OCI-LY3 (cell line): Measurements from ENCODE around the gene ILF2.

Source experiments
- H2AFZ ChIP-seq: fragments of 200-600, 300-600 bp; shearing (Covaris generic); 2 replicates; pipeline ENCODE4 v1.6.0; 2014; ENCODE audit warnings: antibody characterized with exemption, low read depth, low read length
- H3K27ac ChIP-seq: fragments of 200-600, 300-600 bp; sonication (generic); 2 replicates; pipeline ENCODE4 v1.5.1; 2014; ENCODE audit warnings: mild to moderate bottlenecking, low read length, moderate library complexity, mixed read lengths
- H3K27me3 ChIP-seq: fragments of 200-600, 300-600 bp; sonication (generic); 2 replicates; pipeline ENCODE4 v1.6.1; 2014; ENCODE audit warnings: low read depth, low read length, mixed read lengths
- H3K36me3 ChIP-seq: fragments of 200-600, 300-600 bp; sonication (generic); replicated peaks from 2 replicates; pipeline ENCODE3; 2014; ENCODE audit warnings: low read depth, low read length, mixed read lengths
- H3K4me1 ChIP-seq: fragments of 300-600, 200-600 bp; sonication (generic); 2 replicates; pipeline ENCODE4 v1.6.1; 2014; ENCODE audit warnings: low read length, mixed read lengths
- H3K4me2 ChIP-seq: fragments of 200-600, 300-600 bp; sonication (generic); 2 replicates; pipeline ENCODE4 v1.6.1; 2014; ENCODE audit warnings: low read length, mixed read lengths
- H3K4me3 ChIP-seq: fragments of 300-600, 200-600 bp; sonication (generic); 2 replicates; pipeline ENCODE4 v1.5.1; 2014; ENCODE audit warnings: antibody characterized with exemption, mild to moderate bottlenecking, low read length, moderate library complexity
- H3K79me2 ChIP-seq: fragments of 300-600, 200-600 bp; shearing (Covaris generic); 2 replicates; pipeline ENCODE4 v1.6.1; 2014; ENCODE audit warnings: mild to moderate bottlenecking, low read length, mixed read lengths
- H3K9ac ChIP-seq: fragments of 300-600, 200-600 bp; shearing (Covaris generic); 2 replicates; pipeline ENCODE4 v1.6.0; 2014; ENCODE audit warnings: mild to moderate bottlenecking, low read length, moderate library complexity
- H3K9me3 ChIP-seq: fragments of 200-600, 300-600 bp; shearing (Covaris generic); 2 replicates; pipeline ENCODE4 v1.6.1; 2014; ENCODE audit warnings: low read length, mixed read lengths; ENCODE audit not compliant: insufficient read depth
- H4K20me1 ChIP-seq: fragments of 200-600, 300-600 bp; sonication (generic); 2 replicates; pipeline ENCODE4 v1.6.1; 2016; ENCODE audit warnings: low read length, mixed read lengths; ENCODE audit not compliant: insufficient read depth
- EZH2phosphoT487 ChIP-seq: fragments of 200-600 bp; shearing (Covaris generic); IDR thresholded peaks from 2 replicates; pipeline ENCODE4 v1.6.1; 2018; ENCODE audit warnings: antibody characterized with exemption, mixed run types, low read depth
- TF ChIP-seq, protein P1 (sequence below): fragments of 200-600, 300-600 bp; sonication (generic); IDR thresholded peaks from 2 replicates; pipeline ENCODE4 v1.5.1; 2014; ENCODE audit warnings: antibody characterized with exemption, low read length, low read depth

Gene ILF2

DNA sequence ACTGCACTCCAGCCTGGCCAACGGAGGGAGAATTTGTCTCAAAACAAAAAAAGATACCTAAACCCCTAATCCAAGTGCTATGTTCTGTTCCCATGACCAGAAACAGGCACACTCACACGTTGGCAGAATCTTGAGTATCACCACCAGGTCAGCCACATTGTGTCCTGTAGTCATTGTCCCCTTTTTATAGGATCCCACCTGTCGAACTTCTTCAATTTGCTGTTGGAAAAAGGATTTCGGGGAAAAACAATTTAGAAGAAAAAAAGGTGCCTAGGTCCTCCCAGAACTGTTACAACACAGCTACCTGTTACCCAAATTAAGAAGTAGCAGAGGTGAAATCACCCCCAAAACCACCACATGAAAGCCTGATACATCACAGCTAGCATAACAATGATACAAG, 3.4 kb downstream of the ILF2 start:
- H3K79me2 ChIP-seq: peaks cover 36% of the 10 kb centered on the region
- H4K20me1 ChIP-seq: no peaks in the 10 kb centered on the region
- H3K27ac ChIP-seq: no peak overlapping the region
- H3K4me3 ChIP-seq: no peak overlapping the region
- H3K9ac ChIP-seq: no peak overlapping the region
- TF ChIP-seq EZH2phosphoT487: no peak
- TF ChIP-seq, protein P1, sequence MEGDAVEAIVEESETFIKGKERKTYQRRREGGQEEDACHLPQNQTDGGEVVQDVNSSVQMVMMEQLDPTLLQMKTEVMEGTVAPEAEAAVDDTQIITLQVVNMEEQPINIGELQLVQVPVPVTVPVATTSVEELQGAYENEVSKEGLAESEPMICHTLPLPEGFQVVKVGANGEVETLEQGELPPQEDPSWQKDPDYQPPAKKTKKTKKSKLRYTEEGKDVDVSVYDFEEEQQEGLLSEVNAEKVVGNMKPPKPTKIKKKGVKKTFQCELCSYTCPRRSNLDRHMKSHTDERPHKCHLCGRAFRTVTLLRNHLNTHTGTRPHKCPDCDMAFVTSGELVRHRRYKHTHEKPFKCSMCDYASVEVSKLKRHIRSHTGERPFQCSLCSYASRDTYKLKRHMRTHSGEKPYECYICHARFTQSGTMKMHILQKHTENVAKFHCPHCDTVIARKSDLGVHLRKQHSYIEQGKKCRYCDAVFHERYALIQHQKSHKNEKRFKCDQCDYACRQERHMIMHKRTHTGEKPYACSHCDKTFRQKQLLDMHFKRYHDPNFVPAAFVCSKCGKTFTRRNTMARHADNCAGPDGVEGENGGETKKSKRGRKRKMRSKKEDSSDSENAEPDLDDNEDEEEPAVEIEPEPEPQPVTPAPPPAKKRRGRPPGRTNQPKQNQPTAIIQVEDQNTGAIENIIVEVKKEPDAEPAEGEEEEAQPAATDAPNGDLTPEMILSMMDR: no peak
- H3K9me3 ChIP-seq: no peaks in the 10 kb centered on the region
- H3K4me2 ChIP-seq: no peak overlapping the region
- peaks cover 9% of the 10 kb centered on the region for H3K4me1 ChIP-seq
- no peak overlapping the region for H2AFZ ChIP-seq
- H3K36me3 ChIP-seq: peaks cover 70% of the 10 kb centered on the region
- H3K27me3 ChIP-seq: no peaks in the 10 kb centered on the region

DNA sequence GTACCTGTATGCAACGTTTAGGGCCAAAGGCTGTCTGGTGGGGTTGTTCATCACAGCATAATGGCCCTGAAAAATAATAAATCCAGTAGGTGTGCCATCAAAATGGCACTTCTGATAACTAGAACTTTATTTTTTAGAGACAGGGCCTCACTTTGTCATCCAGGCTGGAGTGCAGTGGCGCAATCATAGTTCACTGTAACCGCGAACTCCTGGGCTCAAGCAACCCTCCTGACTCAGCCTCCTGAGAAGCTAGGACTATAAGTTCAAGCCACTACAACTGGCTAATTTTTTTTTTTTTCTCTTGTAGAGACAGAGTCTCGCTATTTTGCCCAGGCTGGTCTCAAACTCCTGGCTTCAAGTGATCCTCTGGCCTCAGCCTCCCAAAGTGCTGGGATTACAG, 7.6 kb downstream of the ILF2 start:
- Histone ChIP-seq H3K4me3 (no peak overlapping the region), H2AFZ (no peak overlapping the region), H3K9me3 (no peaks in the 10 kb centered on the region), H3K36me3 (peaks cover 67% of the 10 kb centered on the region), H4K20me1 (no peaks in the 10 kb centered on the region), H3K4me2 (no peak overlapping the region), H3K79me2 (peaks cover 26% of the 10 kb centered on the region), H3K4me1 (peaks cover 8% of the 10 kb centered on the region), H3K27me3 (no peaks in the 10 kb centered on the region), H3K27ac (no peak overlapping the region), H3K9ac (no peak overlapping the region)
- TF ChIP-seq, protein P1: no peak
- TF ChIP-seq EZH2phosphoT487: no peak

DNA sequence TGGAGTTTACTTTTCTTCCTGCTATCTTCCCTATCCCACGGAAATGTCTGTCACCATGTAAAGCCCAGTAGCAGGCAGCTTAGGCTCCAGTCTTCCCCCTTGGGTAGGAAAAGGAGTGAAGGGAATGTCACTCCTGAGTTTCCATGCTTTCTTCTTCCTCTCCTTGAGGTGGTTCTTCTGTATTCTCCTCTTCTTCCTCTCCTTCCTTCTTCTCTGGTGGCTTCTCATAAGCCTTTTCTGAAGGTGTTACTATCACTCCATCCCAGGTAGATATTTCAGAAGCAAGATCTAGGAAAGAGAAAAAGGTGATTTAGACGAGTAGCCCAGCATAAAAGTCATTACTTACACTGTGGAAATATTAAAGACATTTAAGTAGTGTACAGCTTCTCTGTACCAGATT, 8.5 kb downstream of the ILF2 start:
- no peak overlapping the region for H3K4me3 ChIP-seq
- peaks cover 13% of the 10 kb centered on the region for H3K4me1 ChIP-seq
- no peaks in the 10 kb centered on the region for H3K27me3 ChIP-seq
- H3K4me2 ChIP-seq: no peak overlapping the region
- H3K27ac ChIP-seq: no peak overlapping the region
- TF ChIP-seq, protein P1: no peak
- TF ChIP-seq EZH2phosphoT487: no peak
- H3K9me3 ChIP-seq: no peaks in the 10 kb centered on the region
- H3K9ac ChIP-seq: no peak overlapping the region
- H3K79me2 ChIP-seq: peaks cover 16% of the 10 kb centered on the region
- H3K36me3 ChIP-seq: peaks cover 57% of the 10 kb centered on the region
- no peaks in the 10 kb centered on the region for H4K20me1 ChIP-seq
- no peak overlapping the region for H2AFZ ChIP-seq

DNA sequence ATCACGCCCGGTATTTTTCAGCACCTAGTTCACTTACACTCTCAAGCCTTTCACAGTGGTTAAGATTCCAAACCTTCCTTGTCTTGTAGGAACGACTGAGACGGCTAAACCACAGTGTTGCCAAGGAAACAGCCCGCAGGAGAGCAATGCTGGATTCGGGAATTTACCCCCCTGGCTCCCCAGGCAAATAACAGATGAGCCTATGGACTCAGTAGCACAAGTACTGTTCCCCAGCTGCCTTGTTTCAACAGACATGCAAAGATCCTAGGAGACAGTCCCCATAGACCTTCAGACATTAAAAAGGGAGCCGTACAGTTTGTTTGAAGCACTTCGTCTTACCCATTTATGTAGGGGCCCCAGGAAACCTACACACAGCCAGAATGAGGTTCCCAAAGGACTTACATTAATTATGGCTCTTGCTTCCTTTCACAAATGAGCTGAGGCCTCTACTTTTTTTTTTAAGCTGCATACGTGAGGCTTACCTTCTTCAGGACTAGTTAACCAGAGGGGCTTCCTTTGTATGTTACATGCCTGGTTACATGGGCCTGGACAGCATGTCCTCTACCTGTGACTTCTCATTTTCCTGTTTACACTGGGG, 9.6 kb downstream of the ILF2 start:
- TF ChIP-seq EZH2phosphoT487: no peak
- TF ChIP-seq, protein P1: no peak
- H4K20me1 ChIP-seq: no peaks in the 10 kb centered on the region
- H3K27me3 ChIP-seq: no peaks in the 10 kb centered on the region
- H3K27ac ChIP-seq: no peak overlapping the region
- no peak overlapping the region for H3K4me2 ChIP-seq
- no peak overlapping the region for H3K9ac ChIP-seq
- no peak overlapping the region for H2AFZ ChIP-seq
- peaks cover 13% of the 10 kb centered on the region for H3K4me1 ChIP-seq
- no peak overlapping the region for H3K4me3 ChIP-seq
- H3K36me3 ChIP-seq: peaks cover 51% of the 10 kb centered on the region
- no peaks in the 10 kb centered on the region for H3K9me3 ChIP-seq
- H3K79me2 ChIP-seq: peaks cover 16% of the 10 kb centered on the region
